Caco-2 (cell line): ENCODE results near the gene NOPCHAP1. TPM values are rescaled to one million over a fixed set of nuclear protein-coding genes. Genes with fewer than 3 reads are reported as not detected.
A peak's percentile ranks its signal among the peaks of the same experiment; 100 is the strongest.

ENCODE experiments used
- BruUV-seq: library from RNA; stranded (reverse); fragments of 400-500 nt; replicated peaks from 2 replicates; lab custom pipeline; 2021; lab: Mats Ljungman, UMichigan
- CTCF ChIA-PET: fragments of 300-600 bp; sonication (Branson Sonifier 250); formaldehyde crosslinking; loops from one replicate; lab custom pipeline; 2022; ENCODE audit warnings: antibody characterized with exemption; lab: Charles Lee
- POLR2A ChIA-PET: fragments of 300-600 bp; sonication (Branson Sonifier 250); formaldehyde crosslinking; loops from one replicate; lab custom pipeline; 2022; ENCODE audit warnings: antibody characterized with exemption; lab: Charles Lee
- DNase-seq, 2 experiments: peaks; one replicate each; pipeline versions ENCODE4 v3.0.0 to v3.0.0-alpha.2; 2020 to 2022
- H3K27me3 ChIP-seq: replicated peaks from 2 replicates; pipeline ENCODE4 v1.6.0; 2011; ENCODE audit warnings: low read length; ENCODE audit not compliant: control insufficient read depth, insufficient read depth
- H3K36me3 ChIP-seq: 2 replicates; pipeline ENCODE4 v1.5.1; 2011; ENCODE audit warnings: low read length; ENCODE audit not compliant: control insufficient read depth, insufficient read depth
- H3K4me1 ChIP-seq: fragments of 250-450 bp; sonication (Bioruptor Pico); 2 replicates; pipeline ENCODE4 v1.5.1; 2020; ENCODE audit warnings: mild to moderate bottlenecking
- H3K4me3 ChIP-seq: 2 replicates; pipeline ENCODE4 v1.5.1; 2011; ENCODE audit warnings: low read depth, mild to moderate bottlenecking, control low read depth, low read length
- H3K9me3 ChIP-seq: fragments of 250-450 bp; sonication (Bioruptor Pico); 2 replicates; pipeline ENCODE4 v1.5.1; 2020; ENCODE audit warnings: mild to moderate bottlenecking, moderate library complexity
- H3K27ac Mint-ChIP-seq: one replicate; pipeline ENCODE4 v1.8.0; 2022; ENCODE audit warnings: mixed read lengths; ENCODE audit not compliant: unreplicated experiment
- H3K27me3 Mint-ChIP-seq: one replicate; pipeline ENCODE4 v1.8.0; 2022; ENCODE audit warnings: mixed read lengths; ENCODE audit not compliant: insufficient read depth, unreplicated experiment
- H3K36me3 Mint-ChIP-seq: one replicate; pipeline ENCODE4 v1.8.0; 2022; ENCODE audit warnings: mild to moderate bottlenecking, mixed read lengths; ENCODE audit not compliant: insufficient read depth, unreplicated experiment
- H3K4me1 Mint-ChIP-seq: one replicate; pipeline ENCODE4 v1.8.0; 2022; ENCODE audit warnings: low read depth, mixed read lengths; ENCODE audit not compliant: unreplicated experiment
- H3K4me3 Mint-ChIP-seq: one replicate; pipeline ENCODE4 v1.8.0; 2022; ENCODE audit warnings: mild to moderate bottlenecking, moderate library complexity, mixed read lengths; ENCODE audit not compliant: unreplicated experiment
- H3K9me3 Mint-ChIP-seq: one replicate; pipeline ENCODE4 v1.8.0; 2022; ENCODE audit warnings: mixed read lengths; ENCODE audit not compliant: unreplicated experiment
- CTCF ChIP-seq, 2 experiments: fragments of 200-600 bp in 1 of 2; IDR thresholded peaks; 1 replicate in 1 of 2; 2 replicates in 1 of 2; pipeline versions ENCODE4 v1.5.1 to v1.8.0; 2011 to 2022; ENCODE audit warnings: antibody characterized with exemption in 1 of 2, control low read depth in 1 of 2, inconsistent platforms in 1 of 2, low read depth in 1 of 2, low read length in 1 of 2, mild to moderate bottlenecking in 1 of 2, moderate library complexity in 1 of 2; ENCODE audit not compliant: insufficient read depth in 1 of 2, severe bottlenecking in 1 of 2, unreplicated experiment in 1 of 2
- intact Hi-C: fragments of 100-400 bp; cut with micrococcal nuclease; formaldehyde crosslinking; loops from one replicate; pipeline ENCODE4 v1.10.0; 2022; ENCODE audit not compliant: unreplicated experiment
- total RNA-seq: library from RNA; stranded (reverse); gene quantifications from 2 replicates; pipeline ENCODE4 v1.2.3, GENCODE V29; 2022

Gene NOPCHAP1
- total RNA-seq, 1 experiment from 2014 or later: 23.0 TPM

GRCh38 chr12:104985206-104985605 is 910 bp upstream of the NOPCHAP1 start:
- peaks cover 23% of the 10 kb centered on the region for H3K36me3 Mint-ChIP-seq
- no peaks in the 10 kb centered on the region for H3K9me3 Mint-ChIP-seq
- ChIA-PET POLR2A (no interaction called here), CTCF (no interaction called here)
- H3K27me3 Mint-ChIP-seq: peaks cover 3% of the 10 kb centered on the region
- no peak for TF ChIP-seq CTCF (IDR thresholded peaks at IDR 0.05; ENCODE audit: insufficient read depth in 1 of 2, low read depth in 1 of 2, low read length in 1 of 2, severe bottlenecking in 1 of 2, unreplicated experiment in 1 of 2)
- H3K4me3 Mint-ChIP-seq: peak overlapping the region; percentile 88
- intact Hi-C loops: no loop called here
- H3K36me3 ChIP-seq: no peaks in the 10 kb centered on the region
- peak overlapping the region; percentile 79 for H3K27ac Mint-ChIP-seq
- H3K4me1 Mint-ChIP-seq: peaks cover 20% of the 10 kb centered on the region
- no peaks in the 10 kb centered on the region for H3K27me3 ChIP-seq
- no peak overlapping the region for H3K4me3 ChIP-seq
- BruUV-seq: no TSS peak
- H3K4me1 ChIP-seq: peaks cover 7% of the 10 kb centered on the region; the same call in 1 of the 2 replicates
- peak in 1 of 2 experiments; percentile 5 for DNase-seq
- H3K9me3 ChIP-seq: no peaks in the 10 kb centered on the region

GRCh38 chr12:104990950-104991349 is 4.8 kb downstream of the NOPCHAP1 start:
- H3K36me3 Mint-ChIP-seq: peaks cover 43% of the 10 kb centered on the region
- no peak for DNase-seq

GRCh38 chr12:104991565-104992128 is 5.5 kb downstream of the NOPCHAP1 start:
- no TSS peak for BruUV-seq
- no peaks in the 10 kb centered on the region for H3K36me3 ChIP-seq

More at GRCh38 chr12:104990950-104991349, 4.8 kb downstream of the NOPCHAP1 start:
- no peaks in the 10 kb centered on the region for H3K9me3 Mint-ChIP-seq
- Histone ChIP-seq H3K36me3 (no peaks in the 10 kb centered on the region), H3K4me1 (0 out of 2 replicates have a peak, but pooled peaks cover 3% of the 10 kb centered on the region), H3K9me3 (no peaks in the 10 kb centered on the region), H3K4me3 (no peak overlapping the region), H3K27me3 (no peaks in the 10 kb centered on the region)
- H3K27ac Mint-ChIP-seq: no peak overlapping the region
- no peak for TF ChIP-seq CTCF (IDR thresholded peaks at IDR 0.05; ENCODE audit: insufficient read depth in 1 of 2, low read depth in 1 of 2, low read length in 1 of 2, severe bottlenecking in 1 of 2, unreplicated experiment in 1 of 2)
- ChIA-PET CTCF (no interaction called here), POLR2A (no interaction called here)
- H3K4me3 Mint-ChIP-seq: no peak overlapping the region
- peaks cover 12% of the 10 kb centered on the region for H3K4me1 Mint-ChIP-seq
- intact Hi-C loops: no loop called here
- no TSS peak for BruUV-seq
- H3K27me3 Mint-ChIP-seq: no peaks in the 10 kb centered on the region

More at GRCh38 chr12:104991565-104992128, 5.5 kb downstream of the NOPCHAP1 start:
- Mint-ChIP-seq H3K4me1 (peaks cover 12% of the 10 kb centered on the region), H3K9me3 (no peaks in the 10 kb centered on the region), H3K4me3 (no peak overlapping the region), H3K27me3 (no peaks in the 10 kb centered on the region), H3K27ac (no peak overlapping the region), H3K36me3 (peaks cover 47% of the 10 kb centered on the region)
- Histone ChIP-seq H3K27me3 (no peaks in the 10 kb centered on the region), H3K4me3 (no peak overlapping the region), H3K9me3 (no peaks in the 10 kb centered on the region), H3K4me1 (0 out of 2 replicates have a peak, but pooled peaks cover 3% of the 10 kb centered on the region)
- DNase-seq: no peak
- POLR2A ChIA-PET: no interaction called here
- TF ChIP-seq CTCF (IDR thresholded peaks at IDR 0.05; ENCODE audit: insufficient read depth in 1 of 2, low read depth in 1 of 2, low read length in 1 of 2, severe bottlenecking in 1 of 2, unreplicated experiment in 1 of 2): no peak
- CTCF ChIA-PET: no interaction called here
- intact Hi-C loops: no loop called here
